Panc1 (cell line): Measurements from ENCODE around the gene VPS33B.

Source experiments
- POLR2AphosphoS5 ChIP-seq: IDR thresholded peaks from 2 replicates; pipeline ENCODE4 v1.6.1; 2012; ENCODE audit warnings: mild to moderate bottlenecking, low read depth, low read length, moderate library complexity
- SIN3A ChIP-seq: IDR thresholded peaks from 2 replicates; pipeline ENCODE4 v1.6.1; 2012; ENCODE audit warnings: low read depth, mild to moderate bottlenecking, low read length, moderate library complexity, borderline replicate concordance; ENCODE audit not compliant: insufficient read depth
- TCF7L2 ChIP-seq: IDR thresholded peaks from 2 replicates; pipeline ENCODE4 v1.6.1; 2011; ENCODE audit warnings: mild to moderate bottlenecking, low read depth, low read length, inconsistent platforms
- TF ChIP-seq, protein P1 (sequence below): fragments of 450-650 bp; IDR thresholded peaks from 2 replicates; pipeline ENCODE4 v1.5.1; 2017; ENCODE audit warnings: mild to moderate bottlenecking
- TF ChIP-seq, protein P2 (sequence below), 2 experiments: IDR thresholded peaks; 2 replicates each; pipeline ENCODE4 v1.6.1; 2011 to 2012; ENCODE audit warnings: low read depth in 2 of 2, control low read depth in 1 of 2, low read length in 1 of 2, mild to moderate bottlenecking in 1 of 2, moderate library complexity in 1 of 2; ENCODE audit not compliant: insufficient read depth in 1 of 2

DNA sequence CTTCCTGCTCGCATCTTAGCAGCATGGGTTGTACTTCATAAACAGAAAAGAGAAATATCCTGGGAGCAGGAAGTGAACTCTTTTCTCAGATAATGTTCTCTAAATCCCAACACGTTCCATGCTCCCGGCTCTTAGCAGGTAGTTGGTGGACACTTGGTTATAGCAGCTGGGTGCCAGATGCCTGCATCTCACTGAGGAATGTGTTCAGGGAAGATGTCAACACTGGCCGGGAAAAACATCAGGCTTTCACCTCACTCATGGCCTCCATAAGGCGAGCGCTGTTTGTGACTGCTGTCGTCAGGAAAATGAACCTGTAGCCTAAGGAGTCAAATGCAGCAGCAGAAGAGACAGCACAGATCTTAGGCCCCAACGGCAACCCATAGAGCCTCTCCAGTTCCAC is 23.7 kb downstream of the VPS33B start:
- TF ChIP-seq POLR2AphosphoS5 (no peak), SIN3A (no peak), TCF7L2 (no peak)
- TF ChIP-seq, protein P1, sequence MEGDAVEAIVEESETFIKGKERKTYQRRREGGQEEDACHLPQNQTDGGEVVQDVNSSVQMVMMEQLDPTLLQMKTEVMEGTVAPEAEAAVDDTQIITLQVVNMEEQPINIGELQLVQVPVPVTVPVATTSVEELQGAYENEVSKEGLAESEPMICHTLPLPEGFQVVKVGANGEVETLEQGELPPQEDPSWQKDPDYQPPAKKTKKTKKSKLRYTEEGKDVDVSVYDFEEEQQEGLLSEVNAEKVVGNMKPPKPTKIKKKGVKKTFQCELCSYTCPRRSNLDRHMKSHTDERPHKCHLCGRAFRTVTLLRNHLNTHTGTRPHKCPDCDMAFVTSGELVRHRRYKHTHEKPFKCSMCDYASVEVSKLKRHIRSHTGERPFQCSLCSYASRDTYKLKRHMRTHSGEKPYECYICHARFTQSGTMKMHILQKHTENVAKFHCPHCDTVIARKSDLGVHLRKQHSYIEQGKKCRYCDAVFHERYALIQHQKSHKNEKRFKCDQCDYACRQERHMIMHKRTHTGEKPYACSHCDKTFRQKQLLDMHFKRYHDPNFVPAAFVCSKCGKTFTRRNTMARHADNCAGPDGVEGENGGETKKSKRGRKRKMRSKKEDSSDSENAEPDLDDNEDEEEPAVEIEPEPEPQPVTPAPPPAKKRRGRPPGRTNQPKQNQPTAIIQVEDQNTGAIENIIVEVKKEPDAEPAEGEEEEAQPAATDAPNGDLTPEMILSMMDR, result no peak
- TF ChIP-seq, protein P2, sequence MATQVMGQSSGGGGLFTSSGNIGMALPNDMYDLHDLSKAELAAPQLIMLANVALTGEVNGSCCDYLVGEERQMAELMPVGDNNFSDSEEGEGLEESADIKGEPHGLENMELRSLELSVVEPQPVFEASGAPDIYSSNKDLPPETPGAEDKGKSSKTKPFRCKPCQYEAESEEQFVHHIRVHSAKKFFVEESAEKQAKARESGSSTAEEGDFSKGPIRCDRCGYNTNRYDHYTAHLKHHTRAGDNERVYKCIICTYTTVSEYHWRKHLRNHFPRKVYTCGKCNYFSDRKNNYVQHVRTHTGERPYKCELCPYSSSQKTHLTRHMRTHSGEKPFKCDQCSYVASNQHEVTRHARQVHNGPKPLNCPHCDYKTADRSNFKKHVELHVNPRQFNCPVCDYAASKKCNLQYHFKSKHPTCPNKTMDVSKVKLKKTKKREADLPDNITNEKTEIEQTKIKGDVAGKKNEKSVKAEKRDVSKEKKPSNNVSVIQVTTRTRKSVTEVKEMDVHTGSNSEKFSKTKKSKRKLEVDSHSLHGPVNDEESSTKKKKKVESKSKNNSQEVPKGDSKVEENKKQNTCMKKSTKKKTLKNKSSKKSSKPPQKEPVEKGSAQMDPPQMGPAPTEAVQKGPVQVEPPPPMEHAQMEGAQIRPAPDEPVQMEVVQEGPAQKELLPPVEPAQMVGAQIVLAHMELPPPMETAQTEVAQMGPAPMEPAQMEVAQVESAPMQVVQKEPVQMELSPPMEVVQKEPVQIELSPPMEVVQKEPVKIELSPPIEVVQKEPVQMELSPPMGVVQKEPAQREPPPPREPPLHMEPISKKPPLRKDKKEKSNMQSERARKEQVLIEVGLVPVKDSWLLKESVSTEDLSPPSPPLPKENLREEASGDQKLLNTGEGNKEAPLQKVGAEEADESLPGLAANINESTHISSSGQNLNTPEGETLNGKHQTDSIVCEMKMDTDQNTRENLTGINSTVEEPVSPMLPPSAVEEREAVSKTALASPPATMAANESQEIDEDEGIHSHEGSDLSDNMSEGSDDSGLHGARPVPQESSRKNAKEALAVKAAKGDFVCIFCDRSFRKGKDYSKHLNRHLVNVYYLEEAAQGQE (IDR thresholded peaks at IDR 0.05; ENCODE audit: insufficient read depth in 1 of 2, low read depth in 2 of 2, low read length in 1 of 2), result no peak
